H1 (cell line): Measurements from ENCODE around the gene DNAJC2. TPM values are rescaled to one million over a fixed set of nuclear protein-coding genes. Genes with fewer than 3 reads are reported as not detected.

Source experiments
- ATF2 ChIP-seq: IDR thresholded peaks from 2 replicates; pipeline ENCODE4 v1.6.1; 2012; ENCODE audit warnings: low read length, inconsistent platforms
- ATF3 ChIP-seq: IDR thresholded peaks from 2 replicates; pipeline ENCODE4 v1.6.1; 2011; ENCODE audit warnings: low read depth, mild to moderate bottlenecking, low read length; ENCODE audit not compliant: insufficient read depth
- CHD7 ChIP-seq: fragments of 300-600 bp; sonication (generic); IDR thresholded peaks from 2 replicates; pipeline ENCODE4 v1.7.1; 2012; ENCODE audit warnings: low read length, moderate library complexity, mild to moderate bottlenecking, inconsistent platforms; ENCODE audit not compliant: insufficient replicate concordance
- CREB1 ChIP-seq: IDR thresholded peaks from 2 replicates; pipeline ENCODE4 v1.6.1; 2012; ENCODE audit warnings: inconsistent platforms
- EP300 ChIP-seq, 2 experiments: IDR thresholded peaks; 1 replicate in 1 of 2; 2 replicates in 1 of 2; pipeline ENCODE4 v1.6.1; 2011 to 2012; ENCODE audit warnings: low read depth in 2 of 2, low read length in 2 of 2, mild to moderate bottlenecking in 2 of 2, borderline replicate concordance in 1 of 2, inconsistent platforms in 1 of 2, moderate library complexity in 1 of 2
- PHF8 ChIP-seq: fragments of 200-600 bp; sonication (generic); conservative IDR thresholded peaks from 2 replicates; pipeline ENCODE4 v1.7.1; 2012; ENCODE audit warnings: low read depth, mild to moderate bottlenecking, inconsistent platforms, low read length, moderate library complexity
- RNF2 ChIP-seq: fragments of 200-900, 300-1000 bp; sonication (generic); IDR thresholded peaks from 2 replicates; pipeline ENCODE4 v1.7.1; 2016; ENCODE audit warnings: borderline replicate concordance, low read depth, mild to moderate bottlenecking, antibody characterized with exemption, low read length; ENCODE audit not compliant: poor library complexity, severe bottlenecking; ENCODE audit errors: missing control alignments
- polyA plus RNA-seq, 7 experiments: library from polyadenylated mRNA; depleted of rRNA in 3 of 7; stranded (reverse) in 5 of 7; unstranded in 2 of 7; fragments of >200 nt in 5 of 7; fragments of 200-250 nt in 2 of 7; gene quantifications; 1 replicate in 5 of 7; 2 replicates in 1 of 7; 4 replicates in 1 of 7; pipeline versions ENCODE4 v1.2.1 to v1.2.3, GENCODE V29; 2011 to 2013; ENCODE audit warnings: missing spikeins in 2 of 7, mixed read lengths in 2 of 7
- total RNA-seq: library from RNA; stranded (reverse); fragmentation: NEBNext Ultra II Directional; extraction: Animal tissue kit (Norgen Biotek cat#: 25700); gene quantifications from 2 replicates; pipeline ENCODE4 v1.2.1, GENCODE V29; 2021

Gene DNAJC2
- total and polyA plus RNA-seq, 2 of the 8 experiments (the other 6 are each of a cell fraction or from before 2014, with no cell fraction given), result 9.8 to 42.2 TPM

GRCh38 chr7:103344453-103345149, at the start of gene DNAJC2 (continued):
- TF ChIP-seq EP300 (IDR thresholded peaks at IDR 0.05; ENCODE audit: borderline replicate concordance in 1 of 2, low read depth in 2 of 2, low read length in 2 of 2), result peak in 1 of 2 experiments; percentile 66; a peak in 1 of 3 replicates
- TF ChIP-seq ATF3, result no peak
- no peak for TF ChIP-seq CHD7
- TF ChIP-seq PHF8, result peak; percentile 90
- no peak for TF ChIP-seq RNF2
- peak; percentile 92 for TF ChIP-seq CREB1
- TF ChIP-seq ATF2, result peak; percentile 75
